H1 (cell line): Measurements from ENCODE around the gene SLC3A2. TPM values are rescaled to one million over a fixed set of nuclear protein-coding genes. Genes with fewer than 3 reads are reported as not detected.

Experiments used
- CTCF ChIP-seq, 3 experiments: IDR thresholded peaks; 1 replicate in 2 of 3; 2 replicates in 1 of 3; pipeline versions ENCODE4 v1.5.1 to v1.6.1; 2011; ENCODE audit warnings: low read length in 3 of 3, mild to moderate bottlenecking in 3 of 3, inconsistent platforms in 2 of 3, low read depth in 1 of 3, moderate library complexity in 1 of 3; ENCODE audit not compliant: insufficient read depth in 1 of 3; ENCODE audit errors: control extremely low read depth in 1 of 3
- PHF8 ChIP-seq: fragments of 200-600 bp; sonication (generic); conservative IDR thresholded peaks from 2 replicates; pipeline ENCODE4 v1.7.1; 2012; ENCODE audit warnings: low read depth, mild to moderate bottlenecking, inconsistent platforms, low read length, moderate library complexity
- ZNF274 ChIP-seq: IDR thresholded peaks from 2 replicates; pipeline ENCODE4 v1.7.0; 2012; ENCODE audit warnings: low read length, borderline replicate concordance; ENCODE audit errors: extremely low read depth
- polyA plus RNA-seq, 7 experiments: library from polyadenylated mRNA; depleted of rRNA in 3 of 7; stranded (reverse) in 5 of 7; unstranded in 2 of 7; fragments of >200 nt in 5 of 7; fragments of 200-250 nt in 2 of 7; gene quantifications; 1 replicate in 5 of 7; 2 replicates in 1 of 7; 4 replicates in 1 of 7; pipeline versions ENCODE4 v1.2.1 to v1.2.3, GENCODE V29; 2011 to 2013; ENCODE audit warnings: missing spikeins in 2 of 7, mixed read lengths in 2 of 7
- total RNA-seq: library from RNA; stranded (reverse); fragmentation: NEBNext Ultra II Directional; extraction: Animal tissue kit (Norgen Biotek cat#: 25700); gene quantifications from 2 replicates; pipeline ENCODE4 v1.2.1, GENCODE V29; 2021

The SLC3A2 gene
- total and polyA plus RNA-seq, 2 of the 8 experiments (the other 6 are each of a cell fraction or from before 2014, with no cell fraction given) = 410 to 435 TPM

DNA sequence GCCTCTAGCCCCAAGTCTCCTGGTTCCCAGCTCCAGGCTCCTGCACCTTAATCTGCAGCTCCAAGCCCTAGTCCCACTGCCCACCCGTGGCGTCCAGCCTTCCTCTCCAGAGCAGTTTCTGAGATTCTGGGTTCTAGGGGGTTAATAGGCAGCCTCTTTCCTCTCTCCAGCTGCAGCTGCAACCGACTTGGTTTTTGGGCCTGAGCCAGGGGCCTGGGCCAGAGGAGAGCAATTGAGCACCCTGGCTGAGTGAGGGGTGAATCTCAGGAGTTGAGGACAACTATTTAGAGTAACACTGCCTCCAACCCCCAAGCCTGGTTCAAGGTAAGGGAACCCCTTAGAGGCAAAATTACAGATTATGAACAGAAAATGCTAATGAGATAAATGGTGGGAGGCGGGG, 49.5 kb downstream of the SLC3A2 start (continued):
- TF ChIP-seq ZNF274 (no peak), CTCF (IDR thresholded peaks at IDR 0.05; ENCODE audit: control extremely low read depth in 1 of 3, insufficient read depth in 1 of 3, low read depth in 1 of 3, low read length in 3 of 3) (no peak), PHF8 (no peak)
